ENCODE data around the gene ZDHHC23.

ZDHHC23 gene

GRCh38 chr3:114005481-114005880 is 57.7 kb downstream of the ZDHHC23 start:
- no peaks in the 10 kb centered on the region for H3K27me3 ChIP-seq (ENCODE audit: control insufficient read depth, insufficient read depth, low read length)
- H3K9me3 ChIP-seq (ENCODE audit: control insufficient read depth, insufficient read depth, low read depth, low read length) = peaks cover 7% of the 10 kb centered on the region
- H3K9ac ChIP-seq (ENCODE audit: low read length) = no peak overlapping the region
- no peak overlapping the region for H3K4me3 ChIP-seq (ENCODE audit: low read depth, low read length)
- H3K27ac ChIP-seq (ENCODE audit: low read depth, low read length) = no peak overlapping the region
- H3K4me1 ChIP-seq (ENCODE audit: control insufficient read depth, insufficient read depth, low read length) = no peaks in the 10 kb centered on the region
- no peaks in the 10 kb centered on the region for H3K36me3 ChIP-seq (ENCODE audit: control insufficient read depth, insufficient read depth, low read length)

DNA sequence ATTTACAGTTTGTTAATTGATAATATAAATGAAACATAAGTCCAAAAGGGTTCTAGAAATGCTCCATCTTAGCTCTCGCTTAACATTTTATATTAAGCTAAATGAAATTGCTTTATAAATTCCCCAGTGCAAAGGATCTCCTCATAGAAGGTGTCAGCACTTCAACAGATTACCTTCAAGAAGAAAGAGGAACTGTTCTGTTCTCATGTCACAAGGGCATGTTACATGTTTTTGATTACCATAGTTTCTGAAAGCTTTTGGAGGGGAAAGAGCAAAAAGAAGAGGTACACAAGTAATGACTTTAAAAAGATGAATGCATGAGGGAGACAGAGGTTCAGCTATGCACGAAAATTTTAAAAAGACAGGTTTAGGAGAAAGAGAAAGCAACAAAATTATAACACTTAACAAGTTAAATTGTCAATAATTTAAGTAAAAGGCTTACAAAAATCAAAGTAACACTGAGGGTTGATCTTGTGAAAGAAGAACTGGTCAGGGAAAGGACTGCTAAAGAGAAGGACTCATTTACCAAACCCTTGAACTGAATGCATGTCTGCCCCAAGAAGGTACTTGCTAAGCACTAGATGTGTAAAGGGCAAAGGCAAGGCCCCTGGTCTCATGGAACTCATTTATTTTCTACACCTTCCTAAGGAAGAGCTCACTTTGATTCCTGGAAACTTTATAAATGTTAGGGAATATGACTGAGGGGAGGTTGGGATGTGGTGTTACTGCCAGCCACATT is 63.4 kb downstream of the ZDHHC23 start:
- no peaks in the 10 kb centered on the region for H3K4me1 ChIP-seq (ENCODE audit: control insufficient read depth, insufficient read depth, low read length)
- no peak overlapping the region for H3K9ac ChIP-seq (ENCODE audit: low read length)
- no peaks in the 10 kb centered on the region for H3K36me3 ChIP-seq (ENCODE audit: control insufficient read depth, insufficient read depth, low read length)
- H3K4me3 ChIP-seq (ENCODE audit: low read depth, low read length) = no peak overlapping the region
- no peaks in the 10 kb centered on the region for H3K9me3 ChIP-seq (ENCODE audit: control insufficient read depth, insufficient read depth, low read depth, low read length)
- no peaks in the 10 kb centered on the region for H3K27me3 ChIP-seq (ENCODE audit: control insufficient read depth, insufficient read depth, low read length)
- H3K27ac ChIP-seq (ENCODE audit: low read depth, low read length) = no peak overlapping the region

Data from HUES6 (cell line).